Suprapubic skin (tissue), 3 donors: ENCODE results near the gene LRRC75A.

Experiments
- CTCF ChIP-seq, 2 donors: fragments of 200-600 bp in 1 of 2; fragments of 450-650 bp in 1 of 2; sonication (generic) in 1 of 2; IDR thresholded peaks; one replicate each; pipeline ENCODE4 v1.5.1; 2016 to 2019; ENCODE audit warnings: antibody characterized with exemption in 2 of 2, mild to moderate bottlenecking in 1 of 2, moderate library complexity in 1 of 2
- EP300 ChIP-seq: sonication (generic); formaldehyde crosslinking; IDR thresholded peaks from one replicate; pipeline ENCODE4 v1.6.1; 2017; ENCODE audit warnings: antibody characterized with exemption
- POLR2A ChIP-seq, 2 donors: fragments of 450-650 bp; IDR thresholded peaks; one replicate each; pipeline ENCODE4 v1.6.1; 2017; ENCODE audit warnings: antibody characterized with exemption in 2 of 2, mild to moderate bottlenecking in 2 of 2, moderate library complexity in 2 of 2

DNA sequence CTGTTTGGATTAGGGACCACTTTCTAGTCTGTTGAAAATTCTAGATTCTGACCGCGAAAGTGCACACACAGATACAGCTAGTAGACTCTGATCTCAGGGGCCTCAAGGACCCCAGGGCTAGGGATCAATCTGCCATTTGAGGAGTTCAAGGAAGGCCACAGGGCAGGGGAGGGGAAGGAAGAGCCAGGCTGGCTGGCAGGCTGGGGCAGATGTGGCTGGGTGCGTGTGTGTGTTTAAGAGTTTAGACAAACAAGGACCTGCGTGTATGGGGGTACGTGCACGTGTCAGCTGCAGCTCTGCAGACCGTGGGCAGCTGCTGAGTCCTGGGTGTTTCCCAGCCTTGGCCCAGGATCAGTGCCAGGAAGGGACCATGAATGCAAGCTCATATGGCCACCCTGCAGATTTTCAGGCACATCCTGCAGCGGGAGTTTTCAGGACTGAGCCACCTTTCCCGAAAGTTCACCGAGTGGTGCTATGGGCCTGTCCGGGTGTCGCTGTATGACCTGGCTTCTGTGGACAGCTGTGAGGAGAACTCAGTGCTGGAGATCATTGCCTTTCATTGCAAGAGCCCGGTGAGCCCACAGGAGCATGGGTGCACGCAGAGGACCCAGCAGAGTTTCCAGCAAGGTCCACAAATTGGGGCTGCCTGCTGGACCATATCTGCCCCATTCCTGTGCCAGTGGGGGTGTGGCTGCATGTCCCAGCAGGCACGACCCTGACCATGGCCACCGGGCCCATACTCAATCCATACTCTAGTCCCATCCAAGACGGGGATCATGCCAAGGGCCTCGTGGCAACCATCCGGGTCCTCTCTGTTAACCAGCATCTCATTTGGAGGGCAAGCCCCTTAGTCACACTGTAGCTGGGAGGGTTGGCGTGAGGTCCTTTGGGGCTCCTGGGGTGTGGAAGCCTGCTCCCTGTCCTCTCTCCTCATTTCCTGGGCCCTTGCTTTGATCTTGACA is 66.0 kb downstream of the LRRC75A start:
- TF ChIP-seq CTCF (IDR thresholded peaks at IDR 0.05) (no peak), EP300 (no peak), POLR2A (IDR thresholded peaks at IDR 0.05) (no peak)
